ENCODE measurements around the gene TDRD9.
A peak's percentile ranks its signal among the peaks of the same experiment; 100 is the strongest.
"Not testable (repeated sequence)": the region's sequence is repeated elsewhere in the genome, so short reads cannot be mapped to it uniquely, and the experiment has no call there.

TDRD9 gene

GRCh38 chr14:103980623-103981238 is 52.5 kb downstream of the TDRD9 start:
- peak; percentile 34 for DNase-seq (ENCODE audit: low read depth)

GRCh38 chr14:103984196-103984595 is 55.9 kb downstream of the TDRD9 start:
- DNase-seq (ENCODE audit: low read depth): no peak
- no peak overlapping the region for H3K4me3 ChIP-seq (ENCODE audit: low read depth, low read length)
- no peak for TF ChIP-seq MAX (IDR thresholded peaks at IDR 0.05; ENCODE audit: low read depth, low read length)
- TF ChIP-seq POLR2A (IDR thresholded peaks at IDR 0.05; ENCODE audit: extremely low read depth, insufficient read length): no peak
- no peak for TF ChIP-seq CTCF (IDR thresholded peaks at IDR 0.05; ENCODE audit: low read depth, low read length)
- no peak for TF ChIP-seq MYC (IDR thresholded peaks at IDR 0.05; ENCODE audit: low read depth, low read length)

More at GRCh38 chr14:103980623-103981238, 52.5 kb downstream of the TDRD9 start:
- not testable (repeated sequence) for H3K4me3 ChIP-seq (ENCODE audit: low read depth, low read length)
- TF ChIP-seq CTCF (IDR thresholded peaks at IDR 0.05; ENCODE audit: low read depth, low read length): peak; percentile 18

GRCh38 chr14:103989034-103989433 is 60.8 kb downstream of the TDRD9 start:
- H3K4me3 ChIP-seq (ENCODE audit: low read depth, low read length): no peak overlapping the region
- no peak for DNase-seq (ENCODE audit: low read depth)
- TF ChIP-seq MYC (IDR thresholded peaks at IDR 0.05; ENCODE audit: low read depth, low read length): no peak
- no peak for TF ChIP-seq POLR2A (IDR thresholded peaks at IDR 0.05; ENCODE audit: extremely low read depth, insufficient read length)
- TF ChIP-seq CTCF (IDR thresholded peaks at IDR 0.05; ENCODE audit: low read depth, low read length): no peak
- TF ChIP-seq MAX (IDR thresholded peaks at IDR 0.05; ENCODE audit: low read depth, low read length): no peak

- H3K4me3 ChIP-seq (ENCODE audit: low read depth, low read length): no peak overlapping the region
- no peak for DNase-seq (ENCODE audit: low read depth)
- no peak for TF ChIP-seq MYC (IDR thresholded peaks at IDR 0.05; ENCODE audit: low read depth, low read length)
- TF ChIP-seq POLR2A (IDR thresholded peaks at IDR 0.05; ENCODE audit: extremely low read depth, insufficient read length): no peak
- no peak for TF ChIP-seq CTCF (IDR thresholded peaks at IDR 0.05; ENCODE audit: low read depth, low read length)
- no peak for TF ChIP-seq MAX (IDR thresholded peaks at IDR 0.05; ENCODE audit: low read depth, low read length)
These were observed 61.7 kb downstream of the TDRD9 start for GRCh38 chr14:103989964-103990363.

GRCh38 chr14:103994535-103995184 is 66.4 kb downstream of the TDRD9 start:
- TF ChIP-seq POLR2A (IDR thresholded peaks at IDR 0.05; ENCODE audit: extremely low read depth, insufficient read length): no peak
- no peak for TF ChIP-seq MYC (IDR thresholded peaks at IDR 0.05; ENCODE audit: low read depth, low read length)
- no peak for TF ChIP-seq CTCF (IDR thresholded peaks at IDR 0.05; ENCODE audit: low read depth, low read length)
- no peak for TF ChIP-seq MAX (IDR thresholded peaks at IDR 0.05; ENCODE audit: low read depth, low read length)
- H3K4me3 ChIP-seq (ENCODE audit: low read depth, low read length): no peak overlapping the region
- no peak for DNase-seq (ENCODE audit: low read depth)
